KOPT-K1 (cell line): ENCODE data around the gene RNF14.
"Not testable (repeated sequence)": the region's sequence is repeated elsewhere in the genome, so short reads cannot be mapped to it uniquely, and the experiment has no call there.

ENCODE experiments used
- H3K27ac ChIP-seq: fragments of 200-600 bp; sonication (generic); 2 replicates; pipeline ENCODE4 v1.5.1; 2016; ENCODE audit warnings: antibody characterized with exemption, mild to moderate bottlenecking, low read depth, low read length; ENCODE audit not compliant: poor library complexity, severe bottlenecking
- H3K36me3 ChIP-seq: fragments of 200-600 bp; sonication (generic); 2 replicates; pipeline ENCODE4 v1.5.1; 2017; ENCODE audit warnings: antibody characterized with exemption, mild to moderate bottlenecking, low read length, moderate library complexity; ENCODE audit not compliant: insufficient read depth
- H3K9me3 ChIP-seq: fragments of 200-600 bp; sonication (generic); 2 replicates; pipeline ENCODE4 v1.5.1; 2017; ENCODE audit warnings: antibody characterized with exemption, low read length, mild to moderate bottlenecking; ENCODE audit not compliant: insufficient read depth, poor library complexity, severe bottlenecking

RNF14 gene, protein sequence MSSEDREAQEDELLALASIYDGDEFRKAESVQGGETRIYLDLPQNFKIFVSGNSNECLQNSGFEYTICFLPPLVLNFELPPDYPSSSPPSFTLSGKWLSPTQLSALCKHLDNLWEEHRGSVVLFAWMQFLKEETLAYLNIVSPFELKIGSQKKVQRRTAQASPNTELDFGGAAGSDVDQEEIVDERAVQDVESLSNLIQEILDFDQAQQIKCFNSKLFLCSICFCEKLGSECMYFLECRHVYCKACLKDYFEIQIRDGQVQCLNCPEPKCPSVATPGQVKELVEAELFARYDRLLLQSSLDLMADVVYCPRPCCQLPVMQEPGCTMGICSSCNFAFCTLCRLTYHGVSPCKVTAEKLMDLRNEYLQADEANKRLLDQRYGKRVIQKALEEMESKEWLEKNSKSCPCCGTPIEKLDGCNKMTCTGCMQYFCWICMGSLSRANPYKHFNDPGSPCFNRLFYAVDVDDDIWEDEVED

DNA sequence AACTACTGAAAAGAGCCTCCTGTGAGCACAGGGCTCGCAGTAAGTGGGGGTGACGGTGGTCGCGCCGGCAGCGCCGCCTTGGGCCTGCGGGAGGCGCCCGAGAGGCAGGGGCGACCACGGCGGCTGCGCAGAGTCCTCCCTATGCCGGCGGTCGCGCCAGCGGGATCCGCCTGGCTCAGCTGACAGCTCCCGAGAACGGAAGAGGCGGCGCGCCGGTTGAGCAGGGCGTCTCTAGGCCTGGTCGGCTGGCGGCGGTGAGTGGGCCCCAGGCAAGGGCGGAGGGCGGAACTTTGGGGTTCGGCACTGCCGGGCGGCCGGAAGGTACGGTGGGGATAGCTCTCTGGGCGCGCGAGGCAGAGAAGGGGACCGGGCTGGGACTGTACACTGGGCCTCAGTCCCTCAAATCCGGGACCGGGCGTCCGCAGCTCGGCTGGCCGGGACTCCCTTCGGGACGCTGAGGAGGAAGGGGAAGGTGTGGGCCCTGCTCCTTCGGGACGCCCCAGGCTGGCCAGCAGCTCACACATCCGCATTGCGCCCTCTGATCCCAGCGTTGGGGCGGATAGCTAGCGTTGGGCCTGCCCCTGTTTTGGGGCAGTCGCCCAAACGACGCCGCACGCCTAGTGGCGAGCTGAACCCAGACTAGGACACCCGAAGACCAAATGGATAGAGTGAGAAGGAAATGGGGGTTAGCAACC is at the start of gene RNF14:
Gene RNF14 (plus strand): TSS at position 192 of the 695 bp plus-strand sequence. CDS start 4,484 bp downstream, outside the sequence.
- Histone ChIP-seq H3K27ac (peak within 1 kb of the TSS; percentile 85), H3K9me3 (no peaks in the 10 kb centered on the region)

DNA sequence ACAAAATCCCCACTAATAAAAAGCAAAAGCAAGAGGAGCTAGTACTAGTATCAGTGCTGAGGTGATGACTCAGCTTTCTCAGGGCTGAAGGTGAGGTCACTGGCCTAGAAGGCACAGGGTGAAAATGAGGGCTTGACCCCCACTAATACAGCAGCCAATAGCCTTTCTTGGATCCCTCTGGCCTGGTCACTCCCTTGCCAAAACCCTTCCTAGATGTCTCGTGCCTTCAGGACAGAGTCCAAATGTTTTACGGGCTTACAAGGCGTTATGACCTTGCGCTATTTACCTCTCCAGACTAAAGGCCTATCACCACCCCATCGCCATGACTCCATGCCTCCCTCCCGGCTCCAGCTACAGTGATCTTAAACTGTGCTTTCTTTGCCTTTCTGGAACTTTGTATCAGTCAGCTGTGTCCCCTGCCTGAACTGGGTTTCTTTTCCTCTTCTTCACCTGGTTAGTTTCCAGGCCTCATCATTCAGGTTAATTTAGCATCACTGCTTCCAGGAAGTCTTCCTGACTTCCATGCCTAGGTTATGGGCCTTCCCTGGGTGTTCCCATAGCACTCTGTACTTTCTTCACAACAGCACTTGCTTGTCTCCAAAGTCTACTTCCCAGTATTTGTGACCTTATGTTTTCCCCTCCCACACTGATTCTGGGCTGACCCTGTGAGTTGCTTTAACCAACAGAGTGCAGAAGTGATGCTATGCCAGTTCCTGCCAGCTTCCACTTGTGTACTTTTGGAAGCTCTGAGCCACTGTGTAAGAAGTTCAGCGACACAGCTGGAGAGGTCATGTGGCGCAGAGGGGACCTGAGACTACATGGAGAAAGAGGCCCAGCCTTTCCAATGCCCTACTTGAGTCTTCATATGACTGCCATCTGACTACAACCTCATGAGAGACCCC is 49.4 kb upstream of the RNF14 start:
- no peaks in the 10 kb centered on the region for H3K9me3 ChIP-seq
- H3K36me3 ChIP-seq, result no peaks in the 10 kb centered on the region
- H3K27ac ChIP-seq, result no peak overlapping the region

More for the DNA sequence above, at the start of gene RNF14:
- H3K36me3 ChIP-seq, result peaks cover 17% of the 10 kb centered on the region

DNA sequence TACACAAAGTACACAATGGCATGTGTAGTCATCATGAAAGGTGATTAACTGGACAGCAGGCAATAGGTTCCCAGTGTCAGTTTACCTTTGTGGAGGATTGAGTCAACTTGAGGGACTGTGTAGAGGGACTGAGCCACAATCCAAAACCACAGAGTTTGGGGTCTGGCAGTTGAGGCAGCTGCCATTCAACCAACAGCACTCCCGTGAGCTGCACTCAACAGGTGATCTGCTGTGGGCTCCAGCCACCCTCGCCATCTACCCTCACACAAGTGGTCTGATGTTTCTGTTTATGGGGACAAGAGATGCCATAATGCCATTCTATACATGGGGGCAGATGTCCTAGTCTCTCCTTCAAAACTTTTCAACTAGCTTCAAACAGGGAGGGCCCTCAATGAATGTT is 48.1 kb upstream of the RNF14 start:
- Histone ChIP-seq H3K9me3 (no peaks in the 10 kb centered on the region), H3K36me3 (peaks cover 7% of the 10 kb centered on the region; the same call in 1 of the 2 replicates), H3K27ac (no peak overlapping the region)

DNA sequence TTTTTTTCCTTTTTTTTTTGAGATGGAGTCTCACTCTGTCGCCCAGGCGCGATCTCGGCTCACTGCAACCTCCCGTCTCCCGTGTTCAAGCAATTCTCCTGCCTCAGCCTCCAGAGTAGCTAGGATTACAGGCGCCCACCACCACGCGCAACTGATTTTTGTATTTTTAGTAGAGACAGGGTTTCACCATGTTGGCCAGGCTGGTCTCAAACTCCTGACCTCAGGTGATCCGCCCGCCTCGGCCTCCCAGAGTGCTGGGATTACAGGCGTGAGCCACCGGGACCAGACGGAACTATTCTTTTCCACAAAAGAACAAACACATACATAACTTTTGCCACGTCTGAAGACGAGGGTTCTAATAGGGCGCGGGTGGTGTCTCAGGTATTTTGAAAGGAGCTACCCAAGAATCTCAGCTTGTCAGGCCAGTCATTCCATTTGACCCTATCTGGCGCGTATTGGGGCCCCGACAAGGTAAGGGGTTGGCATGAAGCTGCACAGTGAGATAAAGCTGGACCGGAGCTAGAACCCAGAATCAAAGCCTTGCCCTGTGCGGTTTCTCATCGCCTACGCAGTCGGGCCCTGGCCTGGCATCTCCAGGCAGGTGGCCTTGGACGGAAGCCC is 46.0 kb upstream of the RNF14 start:
- Histone ChIP-seq H3K27ac (peak overlapping the region; percentile 89), H3K36me3 (peaks cover 28% of the 10 kb centered on the region)
- not testable (repeated sequence) for H3K9me3 ChIP-seq

DNA sequence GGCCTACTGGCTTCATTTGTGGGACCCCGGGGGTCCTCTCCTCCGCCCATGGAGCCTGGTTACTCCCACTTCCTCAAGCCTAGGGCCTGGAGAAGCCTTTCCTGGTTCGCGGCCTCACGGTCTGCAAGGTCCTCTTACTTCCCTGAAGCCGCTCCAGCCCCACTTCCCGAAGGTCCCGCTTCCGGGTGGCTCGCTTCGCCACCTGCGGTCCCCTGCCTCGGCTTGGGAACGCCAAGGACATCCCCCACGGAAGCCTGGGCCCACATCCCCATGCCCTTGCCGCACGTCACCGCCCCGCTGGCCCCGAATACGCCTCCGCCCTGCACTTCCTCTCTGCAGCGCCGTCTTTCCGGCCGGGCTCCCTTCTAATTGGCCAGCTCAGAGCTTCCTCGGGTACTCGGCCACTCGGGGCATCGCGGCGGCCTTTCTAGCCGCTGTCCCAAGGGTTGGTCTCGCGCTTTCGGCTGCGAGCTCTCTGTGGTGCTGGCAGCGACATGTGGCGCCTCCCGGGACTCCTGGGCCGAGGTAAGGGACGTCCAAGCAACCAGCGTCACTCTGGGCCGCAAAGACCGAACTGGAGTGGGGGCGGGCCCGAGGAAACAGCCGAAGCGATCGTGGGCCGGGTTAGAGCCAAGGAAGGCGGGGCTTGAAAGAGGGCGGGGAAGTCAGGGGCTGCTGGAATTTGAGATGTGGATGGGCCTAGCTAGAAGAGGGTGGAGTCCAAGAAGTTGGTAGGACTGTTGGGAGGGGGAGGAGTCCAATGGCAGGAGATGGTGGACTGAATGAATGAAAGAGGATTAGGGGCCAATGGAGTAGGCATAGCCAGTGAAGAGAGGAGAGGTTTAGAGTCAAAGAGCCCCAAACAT is 45.2 kb upstream of the RNF14 start, which contains the start of gene DELE1:
Gene DELE1 (plus strand): TSS at position 424 of the 866 bp plus-strand sequence. CDS start 71 bp downstream, at position 495.
- peak within 1 kb of the TSS; percentile 89 for H3K27ac ChIP-seq
- H3K36me3 ChIP-seq, result peaks cover 36% of the 10 kb centered on the region

DNA sequence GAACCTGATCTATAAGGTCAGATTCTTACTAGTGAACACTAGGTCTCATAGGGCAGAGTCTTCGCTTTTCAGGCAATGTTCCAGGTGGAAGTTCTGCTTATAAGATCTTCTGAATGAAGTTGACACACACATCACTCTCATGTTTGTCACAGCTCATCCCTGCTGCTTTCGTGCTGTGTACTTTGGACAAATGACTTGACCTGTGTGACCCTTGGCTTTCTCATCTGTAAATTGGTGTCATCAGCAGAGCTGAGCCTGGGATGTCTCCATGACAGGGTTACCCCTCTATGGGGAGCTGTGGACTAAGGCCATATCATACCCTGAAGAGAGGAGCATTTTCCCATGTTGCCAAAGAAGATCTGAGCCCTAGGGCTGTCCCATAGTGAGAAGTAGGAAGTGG is 42.5 kb upstream of the RNF14 start:
- Histone ChIP-seq H3K36me3 (peaks cover 63% of the 10 kb centered on the region), H3K27ac (no peak overlapping the region), H3K9me3 (no peaks in the 10 kb centered on the region)

More for the DNA sequence above, 45.2 kb upstream of the RNF14 start, which contains the start of gene DELE1:
- no peaks in the 10 kb centered on the region for H3K9me3 ChIP-seq

DNA sequence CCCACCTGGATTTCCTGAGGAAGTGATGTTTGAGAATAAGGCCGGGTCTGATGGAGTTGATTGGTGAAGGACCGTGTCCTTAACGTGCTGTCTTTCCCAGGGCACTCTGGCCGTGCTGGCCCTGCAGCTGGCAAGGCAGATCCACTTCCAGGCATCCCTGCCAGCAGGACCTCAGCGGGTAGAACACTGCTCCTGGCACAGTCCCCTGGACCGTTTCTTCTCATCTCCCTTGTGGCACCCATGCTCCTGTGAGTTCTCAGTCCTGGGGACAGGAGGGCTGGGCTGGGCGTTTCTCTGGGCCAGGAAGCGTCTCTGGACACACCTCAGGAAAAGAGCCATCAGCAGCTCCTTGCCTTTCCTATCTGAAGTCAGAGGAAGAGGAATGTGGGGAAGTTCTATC is 40.9 kb upstream of the RNF14 start:
- peaks cover 76% of the 10 kb centered on the region for H3K36me3 ChIP-seq
- no peaks in the 10 kb centered on the region for H3K9me3 ChIP-seq
- no peak overlapping the region for H3K27ac ChIP-seq

DNA sequence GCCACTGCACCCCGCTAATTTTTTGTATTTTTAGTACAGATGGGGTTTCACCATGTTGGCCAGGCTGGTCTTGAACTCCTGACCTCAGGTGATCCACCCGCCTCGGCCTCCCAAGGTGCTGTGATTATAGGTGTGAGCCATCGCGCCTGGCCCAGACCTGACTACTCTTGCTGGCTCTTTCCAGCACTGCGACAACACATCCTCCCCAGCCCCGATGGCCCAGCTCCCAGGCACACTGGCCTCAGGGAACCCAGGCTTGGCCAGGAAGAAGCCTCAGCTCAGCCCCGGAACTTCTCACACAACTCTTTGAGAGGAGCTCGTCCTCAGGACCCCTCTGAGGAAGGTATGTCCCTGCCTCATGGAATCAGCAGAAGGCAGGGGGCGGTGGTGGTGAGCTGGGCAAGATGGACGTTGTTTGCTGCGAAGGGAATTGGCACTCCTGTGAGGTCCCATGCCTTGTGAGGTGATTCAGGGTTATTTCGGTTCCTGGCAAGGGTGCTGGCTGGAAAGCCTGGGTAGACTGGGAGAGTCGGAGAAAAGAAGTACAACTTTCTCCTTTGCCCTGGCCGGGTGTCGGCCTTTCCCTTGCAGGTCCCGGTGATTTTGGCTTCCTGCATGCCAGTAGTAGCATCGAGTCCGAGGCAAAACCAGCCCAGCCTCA is 39.4 kb upstream of the RNF14 start:
- H3K27ac ChIP-seq, result no peak overlapping the region
- peaks cover 91% of the 10 kb centered on the region for H3K36me3 ChIP-seq
- H3K9me3 ChIP-seq, result no peaks in the 10 kb centered on the region

DNA sequence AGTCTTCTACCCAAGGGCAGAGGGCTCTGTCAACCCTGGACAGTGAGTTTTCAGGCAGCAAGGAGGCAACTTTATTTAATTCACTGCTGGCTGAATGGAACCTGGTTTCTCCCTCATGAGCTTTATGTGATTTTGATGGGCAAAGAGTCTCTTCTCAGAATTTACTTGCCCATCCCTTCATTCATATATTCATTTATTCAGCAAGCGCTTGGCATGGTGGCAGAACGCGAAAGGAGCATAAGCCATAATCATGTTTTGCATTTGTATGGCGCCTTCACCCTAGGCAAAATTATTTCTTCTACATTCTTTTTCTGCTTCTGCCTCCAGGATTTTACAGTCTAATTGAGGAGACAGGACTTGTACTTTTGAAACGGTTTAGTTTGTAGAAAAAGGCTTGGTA is 37.2 kb upstream of the RNF14 start:
- Histone ChIP-seq H3K9me3 (no peaks in the 10 kb centered on the region), H3K36me3 (peaks cover 97% of the 10 kb centered on the region), H3K27ac (no peak overlapping the region)

DNA sequence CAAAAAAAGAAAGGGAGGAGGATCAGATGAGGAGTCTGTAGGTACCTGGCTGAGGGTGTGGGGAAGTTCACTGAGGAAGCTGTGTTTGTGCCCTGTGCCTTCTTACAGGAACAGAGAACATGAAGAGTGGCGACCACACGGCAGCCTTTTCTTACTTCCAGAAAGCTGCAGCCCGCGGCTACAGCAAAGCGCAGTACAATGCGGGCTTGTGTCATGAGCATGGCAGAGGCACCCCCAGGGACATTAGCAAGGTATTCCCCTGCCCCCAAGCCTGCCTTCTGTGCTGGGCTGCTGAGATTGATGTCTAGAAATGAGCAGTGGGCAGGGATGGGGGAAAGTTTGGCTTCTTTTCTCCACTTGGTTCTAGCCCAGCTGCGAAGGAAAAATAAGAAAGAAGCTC is 35.8 kb upstream of the RNF14 start:
- H3K27ac ChIP-seq, result no peak overlapping the region
- H3K36me3 ChIP-seq, result peaks cover 95% of the 10 kb centered on the region
- no peaks in the 10 kb centered on the region for H3K9me3 ChIP-seq

DNA sequence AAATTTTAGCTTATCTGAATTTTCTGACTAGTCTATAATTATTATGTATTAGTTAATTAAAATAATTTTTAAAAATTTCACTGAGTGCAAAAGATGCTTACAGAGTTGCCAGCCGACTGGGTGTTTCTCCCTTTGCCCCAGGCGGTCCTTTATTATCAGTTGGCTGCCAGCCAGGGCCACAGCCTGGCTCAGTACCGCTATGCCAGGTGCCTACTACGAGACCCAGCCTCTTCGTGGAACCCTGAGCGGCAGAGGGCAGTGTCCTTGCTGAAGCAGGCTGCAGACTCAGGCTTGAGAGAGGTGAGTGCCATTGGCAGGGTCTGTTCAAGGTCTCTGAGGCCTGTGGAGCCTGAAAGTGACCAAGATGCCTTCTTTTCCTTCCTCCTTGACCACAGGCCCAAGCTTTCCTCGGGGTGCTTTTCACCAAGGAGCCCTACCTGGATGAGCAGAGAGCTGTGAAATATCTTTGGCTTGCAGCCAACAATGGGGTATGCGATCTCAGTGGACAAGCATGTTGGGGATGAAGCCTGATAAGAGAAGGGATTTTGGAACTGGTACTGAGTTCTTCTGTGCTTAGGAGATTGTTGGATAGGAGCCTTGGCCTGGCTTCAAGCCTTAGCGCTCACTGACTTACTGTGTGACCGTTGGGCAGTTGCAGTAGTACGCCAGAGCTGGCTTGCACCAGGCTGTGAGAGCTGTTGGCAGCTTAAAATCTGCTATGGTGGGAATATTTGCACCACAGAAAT is 34.6 kb upstream of the RNF14 start:
- no peaks in the 10 kb centered on the region for H3K9me3 ChIP-seq
- no peak overlapping the region for H3K27ac ChIP-seq
- H3K36me3 ChIP-seq, result peaks cover 95% of the 10 kb centered on the region

DNA sequence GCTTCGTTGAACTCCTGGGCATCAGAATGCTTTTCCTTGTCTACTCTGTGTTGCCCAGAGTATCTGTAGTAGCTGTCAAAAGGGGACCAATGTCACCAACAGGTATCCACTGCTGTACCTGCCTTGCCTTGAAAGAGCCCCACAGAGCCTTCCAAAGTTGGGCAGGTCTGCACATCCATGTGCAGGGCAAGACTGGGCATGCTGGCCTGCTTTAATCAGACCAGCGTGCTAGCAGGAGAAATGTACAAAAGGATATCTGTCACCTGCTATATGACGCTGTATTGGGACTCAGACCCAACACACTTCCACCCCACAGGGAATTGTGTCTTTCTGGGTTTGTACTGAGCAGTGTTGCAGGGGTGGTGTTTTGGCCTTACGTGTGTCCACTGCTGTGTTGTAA is 33.4 kb upstream of the RNF14 start:
- Histone ChIP-seq H3K27ac (no peak overlapping the region), H3K36me3 (peaks cover 95% of the 10 kb centered on the region), H3K9me3 (no peaks in the 10 kb centered on the region)
